Measurements from ENCODE around the gene SNED1.
A peak's percentile ranks its signal among the peaks of the same experiment; 100 is the strongest.

SNED1 gene

GRCh38 chr2:241065355-241065803, 67.0 kb downstream of the SNED1 start:
- in situ Hi-C loops (cut with HindIII; ENCODE audit: low pct_unique_long_range_greater_than_20kb, low sequenced_read_pairs): no loop called here
- TF ChIP-seq JUND (IDR thresholded peaks at IDR 0.05; ENCODE audit: low read depth): no peak
- no peak for DNase-seq (ENCODE audit: low read depth in 1 of 2, low spot score in 1 of 2)

GRCh38 chr2:241066171-241066892, 67.9 kb downstream of the SNED1 start:
- no peak for DNase-seq (ENCODE audit: low read depth in 1 of 2, low spot score in 1 of 2)
- in situ Hi-C loops (cut with HindIII; ENCODE audit: low pct_unique_long_range_greater_than_20kb, low sequenced_read_pairs): no loop called here
- no peak for TF ChIP-seq JUND (IDR thresholded peaks at IDR 0.05; ENCODE audit: low read depth)

- DNase-seq (ENCODE audit: low read depth in 1 of 2, low spot score in 1 of 2): peak in 1 of 2 experiments; percentile 40
- no peak for TF ChIP-seq JUND (IDR thresholded peaks at IDR 0.05; ENCODE audit: low read depth)
- in situ Hi-C loops (cut with HindIII; ENCODE audit: low pct_unique_long_range_greater_than_20kb, low sequenced_read_pairs): no loop called here
Observed at GRCh38 chr2:241066893-241067341, 68.5 kb downstream of the SNED1 start.

GRCh38 chr2:241067501-241068135, 69.2 kb downstream of the SNED1 start:
- no peak for DNase-seq (ENCODE audit: low read depth in 1 of 2, low spot score in 1 of 2)
- in situ Hi-C loops (cut with HindIII; ENCODE audit: low pct_unique_long_range_greater_than_20kb, low sequenced_read_pairs): no loop called here
- no peak for TF ChIP-seq JUND (IDR thresholded peaks at IDR 0.05; ENCODE audit: low read depth)

- in situ Hi-C loops (cut with HindIII; ENCODE audit: low pct_unique_long_range_greater_than_20kb, low sequenced_read_pairs): no loop called here
Observed at GRCh38 chr2:241068136-241068941, 69.9 kb downstream of the SNED1 start.

GRCh38 chr2:241068942-241069810, 70.8 kb downstream of the SNED1 start:
- no peak for DNase-seq (ENCODE audit: low read depth in 1 of 2, low spot score in 1 of 2)
- no peak for TF ChIP-seq JUND (IDR thresholded peaks at IDR 0.05; ENCODE audit: low read depth)

More at GRCh38 chr2:241068136-241068941, 69.9 kb downstream of the SNED1 start:
- no peak for DNase-seq (ENCODE audit: low read depth in 1 of 2, low spot score in 1 of 2)
- no peak for TF ChIP-seq JUND (IDR thresholded peaks at IDR 0.05; ENCODE audit: low read depth)

GRCh38 chr2:241069821-241070281, 71.4 kb downstream of the SNED1 start:
- TF ChIP-seq JUND (IDR thresholded peaks at IDR 0.05; ENCODE audit: low read depth): no peak
- in situ Hi-C loops (cut with HindIII; ENCODE audit: low pct_unique_long_range_greater_than_20kb, low sequenced_read_pairs): no loop called here
- DNase-seq (ENCODE audit: low read depth in 1 of 2, low spot score in 1 of 2): no peak

More at GRCh38 chr2:241068942-241069810, 70.8 kb downstream of the SNED1 start:
- in situ Hi-C loops (cut with HindIII; ENCODE audit: low pct_unique_long_range_greater_than_20kb, low sequenced_read_pairs): no loop called here

- DNase-seq (ENCODE audit: low read depth in 1 of 2, low spot score in 1 of 2): no peak
- in situ Hi-C loops (cut with HindIII; ENCODE audit: low pct_unique_long_range_greater_than_20kb, low sequenced_read_pairs): no loop called here
- TF ChIP-seq JUND (IDR thresholded peaks at IDR 0.05; ENCODE audit: low read depth): no peak
Observed at GRCh38 chr2:241070361-241070760, 71.9 kb downstream of the SNED1 start.

- TF ChIP-seq JUND (IDR thresholded peaks at IDR 0.05; ENCODE audit: low read depth): no peak
- no peak for DNase-seq (ENCODE audit: low read depth in 1 of 2, low spot score in 1 of 2)
- in situ Hi-C loops (cut with HindIII; ENCODE audit: low pct_unique_long_range_greater_than_20kb, low sequenced_read_pairs): no loop called here
Observed at GRCh38 chr2:241070811-241071676, 72.6 kb downstream of the SNED1 start.

- no peak for DNase-seq (ENCODE audit: low read depth in 1 of 2, low spot score in 1 of 2)
- TF ChIP-seq JUND (IDR thresholded peaks at IDR 0.05; ENCODE audit: low read depth): no peak
- in situ Hi-C loops (cut with HindIII; ENCODE audit: low pct_unique_long_range_greater_than_20kb, low sequenced_read_pairs): no loop called here
Observed at GRCh38 chr2:241071677-241072111, 73.3 kb downstream of the SNED1 start.

- in situ Hi-C loops (cut with HindIII; ENCODE audit: low pct_unique_long_range_greater_than_20kb, low sequenced_read_pairs): no loop called here
- no peak for TF ChIP-seq JUND (IDR thresholded peaks at IDR 0.05; ENCODE audit: low read depth)
Observed at GRCh38 chr2:241072151-241072550, 73.7 kb downstream of the SNED1 start.

More at GRCh38 chr2:241072151-241072550, 73.7 kb downstream of the SNED1 start:
- DNase-seq (ENCODE audit: low read depth in 1 of 2, low spot score in 1 of 2): no peak
